ENCODE data around the gene CA10.

The CA10 gene

GRCh38 chr17:52149626-52150025 is 8.9 kb downstream of the CA10 start:
- TF ChIP-seq POLR2AphosphoS5 (IDR thresholded peaks at IDR 0.05; ENCODE audit: low read depth, low read length), result no peak
- no peak for TF ChIP-seq SIN3A (IDR thresholded peaks at IDR 0.05; ENCODE audit: borderline replicate concordance, insufficient read depth, low read length)
- TF ChIP-seq FOXP2 (optimal IDR thresholded peaks at IDR 0.05; ENCODE audit: borderline replicate concordance, extremely low read depth, extremely low read length, insufficient read depth), result no peak
- no peak for TF ChIP-seq REST (IDR thresholded peaks at IDR 0.05; ENCODE audit: insufficient read depth in 1 of 2, low read depth in 2 of 2, low read length in 2 of 2)
- no peak for TF ChIP-seq TAF1 (IDR thresholded peaks at IDR 0.05; ENCODE audit: borderline replicate concordance, insufficient read depth, low read length)

GRCh38 chr17:52148969-52149351 is 9.6 kb downstream of the CA10 start:
- no peak for TF ChIP-seq POLR2AphosphoS5 (IDR thresholded peaks at IDR 0.05; ENCODE audit: low read depth, low read length)
- no peak for TF ChIP-seq FOXP2 (optimal IDR thresholded peaks at IDR 0.05; ENCODE audit: borderline replicate concordance, extremely low read depth, extremely low read length, insufficient read depth)
- no peak for TF ChIP-seq REST (IDR thresholded peaks at IDR 0.05; ENCODE audit: insufficient read depth in 1 of 2, low read depth in 2 of 2, low read length in 2 of 2)
- TF ChIP-seq SIN3A (IDR thresholded peaks at IDR 0.05; ENCODE audit: borderline replicate concordance, insufficient read depth, low read length), result no peak
- TF ChIP-seq TAF1 (IDR thresholded peaks at IDR 0.05; ENCODE audit: borderline replicate concordance, insufficient read depth, low read length), result no peak

- TF ChIP-seq FOXP2 (optimal IDR thresholded peaks at IDR 0.05; ENCODE audit: borderline replicate concordance, extremely low read depth, extremely low read length, insufficient read depth), result no peak
- no peak for TF ChIP-seq SIN3A (IDR thresholded peaks at IDR 0.05; ENCODE audit: borderline replicate concordance, insufficient read depth, low read length)
- no peak for TF ChIP-seq POLR2AphosphoS5 (IDR thresholded peaks at IDR 0.05; ENCODE audit: low read depth, low read length)
- no peak for TF ChIP-seq TAF1 (IDR thresholded peaks at IDR 0.05; ENCODE audit: borderline replicate concordance, insufficient read depth, low read length)
- TF ChIP-seq REST (IDR thresholded peaks at IDR 0.05; ENCODE audit: insufficient read depth in 1 of 2, low read depth in 2 of 2, low read length in 2 of 2), result no peak
Measured at GRCh38 chr17:52148288-52148968, 10.1 kb downstream of the CA10 start.

- no peak for TF ChIP-seq FOXP2 (optimal IDR thresholded peaks at IDR 0.05; ENCODE audit: borderline replicate concordance, extremely low read depth, extremely low read length, insufficient read depth)
- no peak for TF ChIP-seq POLR2AphosphoS5 (IDR thresholded peaks at IDR 0.05; ENCODE audit: low read depth, low read length)
- TF ChIP-seq REST (IDR thresholded peaks at IDR 0.05; ENCODE audit: insufficient read depth in 1 of 2, low read depth in 2 of 2, low read length in 2 of 2), result no peak
- TF ChIP-seq TAF1 (IDR thresholded peaks at IDR 0.05; ENCODE audit: borderline replicate concordance, insufficient read depth, low read length), result no peak
- TF ChIP-seq SIN3A (IDR thresholded peaks at IDR 0.05; ENCODE audit: borderline replicate concordance, insufficient read depth, low read length), result no peak
Measured at GRCh38 chr17:52147872-52148271, 10.6 kb downstream of the CA10 start.

All from PFSK-1 (cell line).